GM04504 (cell line): ENCODE results near the gene OR51B4.
"Not testable (repeated sequence)": the region's sequence is repeated elsewhere in the genome, so short reads cannot be mapped to it uniquely, and the experiment has no call there.

ENCODE experiments used
- DNase-seq: peaks from one replicate; pipeline ENCODE4 v3.0.0-alpha.2; 2012; ENCODE audit warnings: low read depth

Gene OR51B4

DNA sequence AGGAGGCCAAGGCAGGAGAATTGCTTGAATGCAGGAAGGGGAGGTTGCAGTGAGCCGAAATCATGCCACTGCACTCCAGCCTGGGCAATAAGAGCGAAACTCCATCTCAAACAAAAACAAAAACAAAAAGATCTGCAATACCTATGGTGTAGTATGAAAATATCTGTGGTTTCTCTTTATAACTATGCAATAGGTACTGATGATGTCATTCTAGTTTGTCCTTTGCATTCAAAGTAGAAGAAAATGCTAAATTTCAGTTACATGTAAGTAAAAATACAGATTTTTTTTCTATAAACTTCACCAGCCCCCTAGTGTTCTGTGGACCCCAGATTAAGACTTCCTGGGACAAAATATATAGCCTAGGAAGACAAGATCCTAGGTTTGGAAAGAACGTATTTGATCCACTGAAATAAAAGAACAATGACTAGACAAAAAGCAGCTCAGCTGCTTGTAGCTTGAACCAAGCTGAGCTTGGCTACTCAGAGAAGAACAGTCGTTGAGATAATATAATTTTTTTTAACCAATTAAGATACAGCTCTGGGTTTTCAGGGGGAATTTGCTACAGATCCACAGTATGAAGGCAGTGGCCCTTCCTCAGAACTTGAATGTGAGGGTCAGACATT, 29.2 kb downstream of the OR51B4 start:
- no peak for DNase-seq

DNA sequence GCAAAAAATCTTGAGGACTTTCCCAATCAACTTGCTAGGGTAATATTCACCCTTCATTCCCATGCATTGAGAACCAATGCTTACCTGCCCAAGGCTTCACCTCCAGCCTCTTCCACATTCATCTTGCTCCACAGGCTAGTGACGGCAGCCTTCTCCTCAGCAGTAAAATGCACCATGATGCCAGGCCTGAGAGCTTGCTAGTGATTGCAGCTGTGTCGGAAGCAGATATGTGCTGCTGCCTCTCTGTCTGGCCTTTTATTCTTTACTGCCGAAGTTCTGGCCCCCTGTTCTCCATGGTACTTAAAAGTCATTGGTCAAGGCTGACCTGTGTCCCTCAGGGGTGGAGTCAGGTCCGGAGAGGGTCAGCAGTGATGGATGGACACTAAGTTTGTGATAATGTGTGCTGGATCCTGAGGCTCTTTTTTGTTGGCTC, 32.0 kb downstream of the OR51B4 start, which contains the start of gene HBE1:
Gene HBE1 (minus strand): TSS at position 231 of the 433 bp plus-strand sequence. CDS start 55 bp downstream, at position 176.
- DNase-seq: no peak

DNA sequence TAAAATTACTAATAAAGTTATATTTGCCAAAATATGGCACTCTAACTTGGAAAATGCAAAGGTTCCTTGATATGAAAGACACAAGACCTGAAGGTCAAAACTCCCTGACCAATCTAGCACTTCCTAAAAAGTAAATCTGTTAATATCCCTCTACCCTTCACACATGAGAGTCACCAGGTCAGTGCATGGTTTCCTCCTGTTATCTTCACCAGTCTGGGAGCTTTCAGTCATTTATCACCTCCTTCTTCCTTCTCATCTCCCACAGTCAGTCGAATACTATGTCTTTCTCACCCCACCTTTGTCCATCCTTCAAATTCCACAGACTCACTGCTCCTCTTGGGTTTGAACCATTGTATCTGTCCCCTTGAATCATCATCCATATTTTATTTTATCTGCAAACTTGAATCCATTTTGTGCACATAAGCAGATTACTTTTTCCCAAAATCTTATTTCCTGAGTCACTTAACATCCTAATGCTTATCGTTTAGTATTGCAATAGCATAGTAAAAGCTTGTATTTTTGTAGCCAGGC, 34.6 kb downstream of the OR51B4 start:
- DNase-seq: no peak

DNA sequence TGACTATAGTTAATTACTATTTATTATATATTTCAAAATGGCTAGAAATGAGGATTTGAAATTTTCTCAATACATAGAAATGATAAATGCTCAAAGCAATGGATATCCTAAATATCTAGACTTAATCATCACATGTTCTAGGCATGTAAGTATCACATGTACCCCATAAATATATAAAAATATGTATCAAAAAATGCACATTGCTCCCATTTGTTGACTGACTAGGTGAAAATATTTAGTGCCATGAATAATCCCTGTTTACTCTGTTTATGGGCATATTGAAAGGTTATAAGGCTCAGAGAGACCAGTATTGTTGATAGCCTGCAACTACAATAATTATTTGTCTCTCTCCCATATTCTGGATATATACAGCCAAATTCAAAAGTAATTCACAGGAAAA, 35.1 kb downstream of the OR51B4 start:
- DNase-seq: no peak

DNA sequence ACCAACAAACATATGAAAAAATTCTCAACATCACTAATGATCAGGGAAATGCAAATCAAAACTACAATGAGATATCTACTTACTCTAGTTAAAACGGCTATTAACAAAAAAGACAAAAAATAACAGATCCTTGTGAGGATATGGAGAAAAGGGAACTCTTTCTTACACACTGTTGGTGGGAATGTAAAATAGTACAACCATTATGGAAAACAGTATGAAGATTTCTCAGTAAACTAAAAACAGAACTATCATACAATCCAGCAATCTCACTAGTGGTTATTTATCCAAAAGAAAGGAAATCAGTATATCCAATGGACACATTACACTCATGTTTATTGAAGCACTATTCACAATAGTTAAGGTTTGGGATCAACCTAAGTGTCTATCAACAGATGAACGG, 35.9 kb downstream of the OR51B4 start:
- no peak for DNase-seq

DNA sequence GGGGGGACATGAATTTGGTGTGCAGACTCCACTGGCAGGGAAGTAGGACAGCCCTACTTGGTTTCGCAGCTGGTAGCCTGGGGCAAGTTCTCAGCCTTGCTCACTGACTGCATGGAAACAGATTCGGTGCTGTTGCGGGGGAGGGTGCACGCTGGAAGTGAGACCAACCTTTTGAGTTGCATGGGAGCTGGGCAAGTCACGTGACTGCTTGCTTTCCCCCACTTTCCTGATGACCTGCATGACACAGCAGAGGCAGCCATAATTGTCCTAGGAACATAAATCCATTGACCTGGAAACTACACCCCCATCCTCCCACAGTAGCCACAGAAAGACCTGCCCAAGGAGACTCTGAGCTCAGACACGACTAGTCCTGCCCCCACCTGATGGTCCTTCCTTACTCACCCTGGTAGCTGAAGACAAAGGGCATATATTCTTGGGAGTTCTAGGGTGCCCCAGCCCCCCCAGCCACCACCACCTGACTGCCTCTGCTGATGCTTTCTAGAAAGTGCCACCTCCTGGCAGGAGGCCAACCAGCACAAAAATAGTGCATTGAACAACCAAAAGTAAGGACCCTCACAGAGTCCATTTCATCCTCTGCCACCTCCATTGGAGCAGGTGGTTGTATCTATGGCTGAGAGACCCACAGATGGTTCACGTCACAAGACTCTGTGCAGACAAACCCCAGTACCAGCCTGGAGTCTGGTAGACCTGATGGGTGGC, 43.0 kb downstream of the OR51B4 start:
- no peak for DNase-seq

DNA sequence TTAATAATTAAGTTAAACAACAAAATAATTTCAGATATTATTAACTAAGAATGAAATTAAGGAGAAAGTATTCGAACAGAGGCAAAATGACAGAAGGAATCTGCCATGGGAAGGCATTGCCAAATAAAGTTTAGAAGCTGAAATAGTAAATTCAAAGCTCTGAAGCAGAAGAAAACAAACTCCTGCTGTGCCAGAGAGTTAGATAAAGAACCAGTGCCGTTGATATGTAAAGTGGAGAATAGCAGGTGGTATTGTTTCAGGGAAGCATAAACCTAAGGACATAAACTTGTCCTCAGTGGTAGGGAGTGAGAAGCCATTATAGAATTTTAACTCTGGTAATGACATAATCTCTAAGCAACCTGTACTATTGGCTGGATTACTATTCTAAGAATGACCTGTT, 44.5 kb downstream of the OR51B4 start:
- DNase-seq: no peak

DNA sequence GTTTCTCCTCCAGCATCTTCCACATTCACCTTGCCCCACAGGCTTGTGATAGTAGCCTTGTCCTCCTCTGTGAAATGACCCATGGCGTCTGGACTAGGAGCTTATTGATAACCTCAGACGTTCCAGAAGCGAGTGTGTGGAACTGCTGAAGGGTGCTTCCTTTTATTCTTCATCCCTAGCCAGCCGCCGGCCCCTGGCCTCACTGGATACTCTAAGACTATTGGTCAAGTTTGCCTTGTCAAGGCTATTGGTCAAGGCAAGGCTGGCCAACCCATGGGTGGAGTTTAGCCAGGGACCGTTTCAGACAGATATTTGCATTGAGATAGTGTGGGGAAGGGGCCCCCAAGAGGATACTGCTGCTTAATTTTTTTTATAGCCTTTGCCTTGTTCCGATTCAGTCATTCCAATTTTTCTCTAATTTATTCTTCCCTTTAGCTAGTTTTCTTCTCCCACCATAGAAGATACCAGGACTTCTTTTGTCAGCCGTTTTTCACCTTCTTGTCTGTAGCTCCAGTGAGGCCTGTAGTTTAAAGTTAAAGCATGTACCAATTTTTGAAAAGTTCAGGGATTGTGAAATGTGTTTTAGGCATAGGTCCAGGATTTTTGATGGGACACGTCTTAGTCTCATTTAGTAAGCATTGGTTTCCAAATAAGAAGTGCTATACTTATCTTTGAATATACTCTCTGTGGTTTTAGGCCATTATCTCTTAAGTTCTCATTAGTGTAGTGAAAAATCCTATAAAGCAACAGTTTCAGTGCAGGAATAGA, 46.9 kb downstream of the OR51B4 start, which contains the start of gene HBG2:
Gene HBG2 (minus strand): TSS at position 136 of the 768 bp plus-strand sequence. CDS start 53 bp downstream, at position 83.
- DNase-seq: not testable (repeated sequence)

DNA sequence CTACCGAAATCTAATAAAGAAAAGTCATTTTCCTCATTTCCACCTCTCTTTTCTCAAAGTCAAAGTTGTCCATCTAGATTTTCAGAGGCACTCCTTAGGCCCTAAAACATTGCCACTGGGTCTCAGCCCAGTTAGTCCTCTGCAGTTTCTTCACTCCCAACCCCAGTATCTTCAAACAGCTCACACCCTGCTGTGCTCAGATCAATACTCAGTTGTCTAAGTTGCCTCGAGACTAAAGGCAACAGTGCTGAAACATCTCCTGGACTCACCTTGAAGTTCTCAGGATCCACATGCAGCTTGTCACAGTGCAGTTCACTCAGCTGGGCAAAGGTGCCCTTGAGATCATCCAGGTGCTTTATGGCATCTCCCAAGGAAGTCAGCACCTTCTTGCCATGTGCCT, 47.7 kb downstream of the OR51B4 start:
- not testable (repeated sequence) for DNase-seq

DNA sequence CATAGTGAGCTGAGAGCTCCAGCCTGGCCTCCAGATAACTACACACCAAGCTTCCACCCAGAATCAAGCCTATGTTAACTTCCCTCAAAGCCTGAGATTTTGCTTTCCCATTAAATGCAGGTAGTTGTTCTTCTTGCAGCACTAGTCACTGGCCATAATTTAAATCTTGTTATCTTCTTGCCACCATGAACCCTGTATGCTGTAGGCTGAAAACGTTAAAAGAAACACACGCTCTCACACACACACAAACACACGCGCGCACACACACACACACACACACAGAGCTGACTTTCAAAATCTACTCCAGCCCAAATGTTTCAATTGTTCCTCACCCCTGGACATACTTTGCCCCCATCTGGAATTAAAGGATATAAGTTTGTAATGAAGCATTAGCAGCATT, 48.3 kb downstream of the OR51B4 start:
- not testable (repeated sequence) for DNase-seq

DNA sequence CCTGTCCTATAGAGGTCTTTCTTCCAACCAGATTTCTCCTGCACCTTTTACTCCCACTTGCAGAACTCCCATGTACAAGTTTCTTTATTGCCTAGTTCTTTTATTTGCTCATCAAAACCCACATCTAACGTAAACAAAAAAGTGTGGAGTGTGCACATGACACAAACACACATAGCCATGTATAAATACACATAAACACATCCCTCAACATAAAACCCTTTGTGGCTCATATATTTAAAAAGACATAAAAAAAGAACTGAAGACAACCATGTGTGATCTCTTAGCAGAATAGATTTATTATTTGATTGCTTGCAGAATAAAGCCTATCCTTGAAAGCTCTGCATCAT, 48.9 kb downstream of the OR51B4 start:
- DNase-seq: no peak

DNA sequence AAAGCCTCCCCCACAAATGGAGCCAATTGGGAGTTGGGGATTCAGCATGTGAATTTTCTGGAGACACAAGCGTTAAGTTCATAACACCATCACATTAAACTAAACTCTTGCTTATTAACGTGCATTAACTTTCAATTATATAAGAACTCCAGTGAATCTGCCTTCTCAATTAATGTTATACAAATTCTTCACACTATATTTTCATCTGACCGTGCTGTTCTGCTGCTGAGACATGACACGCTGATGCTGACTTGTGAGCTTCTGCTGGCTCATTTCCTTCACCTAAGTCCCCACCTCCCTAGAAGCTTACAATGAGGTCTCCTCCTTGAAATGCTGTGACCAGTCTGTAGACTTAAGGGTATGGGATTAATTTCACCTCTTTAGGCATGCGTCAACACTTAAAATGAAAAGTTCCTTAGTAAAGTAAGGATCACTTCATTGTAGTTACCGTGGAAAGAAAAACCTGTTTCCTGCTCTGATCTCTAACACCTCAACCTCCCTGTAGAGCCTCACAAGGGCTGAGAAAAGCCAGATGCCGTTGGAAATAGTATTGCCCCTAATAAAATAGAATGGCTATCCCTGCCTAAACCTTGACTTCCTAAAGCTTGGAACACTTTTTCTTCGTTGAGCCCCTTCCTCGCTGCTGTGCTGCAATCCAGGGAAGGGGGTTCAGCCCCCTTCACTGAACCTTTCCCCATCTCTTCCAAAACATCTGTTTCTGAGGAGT, 49.4 kb downstream of the OR51B4 start:
- DNase-seq: no peak

DNA sequence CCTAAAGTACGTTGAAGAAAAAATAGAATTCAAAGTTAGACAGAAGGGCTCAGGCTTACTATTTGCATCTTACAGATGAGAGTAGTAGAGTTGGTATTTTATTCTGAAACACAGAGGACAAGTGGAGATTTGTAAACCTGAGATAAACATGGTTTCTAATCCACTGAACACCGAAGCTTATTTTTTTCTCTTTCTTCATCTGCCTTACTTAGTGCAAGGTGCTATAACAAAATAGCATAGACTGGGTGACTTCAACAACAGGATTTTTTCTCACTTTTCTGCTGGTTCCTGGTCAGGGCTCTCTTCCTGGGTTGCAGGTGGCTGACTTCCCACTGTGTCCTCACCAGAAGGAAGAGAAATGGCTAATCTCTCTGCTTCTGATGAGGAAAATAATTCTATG, 50.0 kb downstream of the OR51B4 start:
- no peak for DNase-seq
